HepG2 (cell line): ENCODE results near the gene RHBDD1. TPM values are rescaled to one million over a fixed set of nuclear protein-coding genes. Genes with fewer than 3 reads are reported as not detected.
A peak's percentile ranks its signal among the peaks of the same experiment; 100 is the strongest.

Source experiments
- KDM6A ChIP-seq: IDR thresholded peaks from 2 replicates; pipeline ENCODE4 v1.6.1; 2016; ENCODE audit warnings: low read depth
- MAFF ChIP-seq: IDR thresholded peaks from 2 replicates; pipeline ENCODE4 v1.6.1; 2011; ENCODE audit warnings: low read depth, low read length, improper control_type of control experiment
- MIXL1 ChIP-seq: IDR thresholded peaks from 2 replicates; pipeline ENCODE4 v1.6.1; 2016
- MLLT10 ChIP-seq: sonication (generic); formaldehyde crosslinking; IDR thresholded peaks from 2 replicates; pipeline ENCODE4 v1.4.0; 2020; ENCODE audit warnings: missing genetic modification reagents
- MTF1 ChIP-seq: sonication (generic); formaldehyde crosslinking; IDR thresholded peaks from 2 replicates; pipeline ENCODE4 v1.5.0; 2020; ENCODE audit warnings: missing genetic modification reagents
- NCOR1 ChIP-seq: fragments of 200-600 bp; sonication (generic); IDR thresholded peaks from 2 replicates; pipeline ENCODE4 v1.7.0; 2017; ENCODE audit warnings: antibody characterized with exemption, low read length, borderline replicate concordance
- PITX1 ChIP-seq: sonication (generic); formaldehyde crosslinking; IDR thresholded peaks from 2 replicates; pipeline ENCODE4 v1.5.1; 2020; ENCODE audit warnings: mild to moderate bottlenecking, missing genetic modification reagents
- SUZ12 ChIP-seq: fragments of 150-350 bp; IDR thresholded peaks from 2 replicates; pipeline ENCODE4 v1.6.1; 2014; ENCODE audit warnings: low read depth, low read length
- ZNF225 ChIP-seq: sonication (generic); formaldehyde crosslinking; IDR thresholded peaks from 2 replicates; pipeline ENCODE4 v1.4.0; 2020; ENCODE audit warnings: mild to moderate bottlenecking, missing genetic modification reagents
- ZNF24 ChIP-seq: fragments of 450-650 bp; IDR thresholded peaks from 2 replicates; pipeline ENCODE4 v1.6.1; 2017; ENCODE audit warnings: antibody characterized with exemption, mild to moderate bottlenecking
- ZNF788 ChIP-seq: sonication (generic); formaldehyde crosslinking; IDR thresholded peaks from 2 replicates; pipeline ENCODE4 v1.5.0; 2020; ENCODE audit warnings: mild to moderate bottlenecking, missing genetic modification reagents, borderline replicate concordance
- ZSCAN30 ChIP-seq: sonication (generic); formaldehyde crosslinking; IDR thresholded peaks from 2 replicates; pipeline ENCODE4 v1.5.0; 2020; ENCODE audit warnings: mild to moderate bottlenecking, missing genetic modification reagents
- polyA plus RNA-seq, 8 experiments: library from polyadenylated mRNA; depleted of rRNA in 3 of 8; stranded (reverse) in 7 of 8; unstranded in 1 of 8; fragments of >200 nt; fragmentation: Illumina TruSeq in 4 of 8; extraction: Trizol in 4 of 8; gene quantifications; 2 replicates each; pipeline versions ENCODE4 v1.2.1 to v1.2.3, GENCODE V29; 2011 to 2016; ENCODE audit warnings: low read depth in 4 of 8, missing spikeins in 1 of 8, mixed read lengths in 1 of 8; ENCODE audit not compliant: insufficient read depth in 1 of 8
- total RNA-seq, 5 experiments: library from RNA; depleted of rRNA; stranded (reverse); fragments of >200 nt; fragmentation: Illumina TruSeq; extraction: Trizol; gene quantifications; 2 replicates each; pipeline ENCODE4 v1.2.3, GENCODE V29; 2016; ENCODE audit warnings: low read depth in 1 of 5
- TF ChIP-seq, protein P1 (sequence below): fragments of 450-650 bp; IDR thresholded peaks from 2 replicates; pipeline ENCODE4 v1.6.1; 2017; ENCODE audit warnings: mild to moderate bottlenecking
- TF ChIP-seq, protein P2 (sequence below): IDR thresholded peaks from 2 replicates; pipeline ENCODE4 v1.6.1; 2016; ENCODE audit warnings: control low read depth
- TF ChIP-seq, protein P3 (sequence below): sonication (generic); formaldehyde crosslinking; IDR thresholded peaks from 2 replicates; pipeline ENCODE4 v1.4.0; 2020; ENCODE audit warnings: missing genetic modification reagents
- TF ChIP-seq, protein P4 (sequence below): sonication (generic); formaldehyde crosslinking; IDR thresholded peaks from 2 replicates; pipeline ENCODE4 v1.4.0; 2020; ENCODE audit warnings: missing genetic modification reagents, borderline replicate concordance
- TF ChIP-seq, protein P5 (sequence below): sonication (generic); formaldehyde crosslinking; IDR thresholded peaks from 2 replicates; pipeline ENCODE4 v1.8.1; 2023; ENCODE audit warnings: mild to moderate bottlenecking, missing genetic modification reagents, borderline replicate concordance
- TF ChIP-seq, protein P6 (sequence below): sonication (generic); formaldehyde crosslinking; IDR thresholded peaks from 2 replicates; pipeline ENCODE4 v1.5.1; 2020; ENCODE audit warnings: missing genetic modification reagents, mild to moderate bottlenecking, borderline replicate concordance
- TF ChIP-seq, protein P7 (sequence below): sonication (generic); formaldehyde crosslinking; IDR thresholded peaks from 2 replicates; pipeline ENCODE4 v1.4.0; 2020; ENCODE audit warnings: missing genetic modification reagents, borderline replicate concordance

RHBDD1 gene
- total and polyA plus RNA-seq, 2 of the 13 experiments (the other 11 are each of a cell fraction or from before 2014, with no cell fraction given): 8.2 to 9.5 TPM

DNA sequence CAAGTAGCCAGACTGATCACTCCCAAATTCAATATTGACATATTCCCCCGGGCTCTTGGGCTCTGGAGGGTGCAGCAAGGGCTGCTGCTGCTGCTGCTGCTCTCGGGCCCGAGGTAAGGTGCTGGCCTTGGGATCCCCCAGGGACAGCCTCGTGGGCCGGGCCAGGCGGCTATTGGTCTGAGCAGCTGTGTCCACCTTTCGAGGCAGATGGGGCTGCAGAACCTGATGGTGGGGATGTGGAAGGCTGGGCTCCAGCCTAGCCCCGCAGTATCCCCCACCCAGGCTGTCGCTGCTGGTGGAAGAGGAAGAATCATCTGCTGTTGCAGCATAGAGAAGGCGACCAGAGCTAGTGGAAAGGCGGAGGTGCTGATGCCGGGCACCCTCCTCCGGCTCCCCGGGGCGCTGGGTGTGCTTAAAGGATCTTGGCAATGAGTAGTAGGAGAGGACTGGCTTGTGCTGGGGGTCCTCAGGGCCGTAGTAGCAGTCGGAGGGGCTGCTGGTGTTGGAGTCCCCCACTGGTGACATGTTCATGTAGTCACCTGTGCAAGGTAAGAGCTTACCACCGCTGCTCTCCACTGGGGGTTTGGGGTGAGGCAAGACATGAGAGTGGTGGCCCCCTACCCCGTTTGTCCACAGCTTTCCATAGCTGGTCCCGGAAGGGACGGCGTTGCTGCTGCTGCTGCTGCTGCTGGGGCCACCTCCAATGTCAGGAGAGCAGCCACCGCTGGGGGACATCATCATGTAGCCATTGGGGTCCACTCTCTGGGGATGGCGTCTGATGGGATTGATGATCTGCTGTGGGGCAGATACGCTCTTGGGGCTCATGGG lies 39.6 kb upstream of the RHBDD1 start (continued):
- TF ChIP-seq, protein P1, sequence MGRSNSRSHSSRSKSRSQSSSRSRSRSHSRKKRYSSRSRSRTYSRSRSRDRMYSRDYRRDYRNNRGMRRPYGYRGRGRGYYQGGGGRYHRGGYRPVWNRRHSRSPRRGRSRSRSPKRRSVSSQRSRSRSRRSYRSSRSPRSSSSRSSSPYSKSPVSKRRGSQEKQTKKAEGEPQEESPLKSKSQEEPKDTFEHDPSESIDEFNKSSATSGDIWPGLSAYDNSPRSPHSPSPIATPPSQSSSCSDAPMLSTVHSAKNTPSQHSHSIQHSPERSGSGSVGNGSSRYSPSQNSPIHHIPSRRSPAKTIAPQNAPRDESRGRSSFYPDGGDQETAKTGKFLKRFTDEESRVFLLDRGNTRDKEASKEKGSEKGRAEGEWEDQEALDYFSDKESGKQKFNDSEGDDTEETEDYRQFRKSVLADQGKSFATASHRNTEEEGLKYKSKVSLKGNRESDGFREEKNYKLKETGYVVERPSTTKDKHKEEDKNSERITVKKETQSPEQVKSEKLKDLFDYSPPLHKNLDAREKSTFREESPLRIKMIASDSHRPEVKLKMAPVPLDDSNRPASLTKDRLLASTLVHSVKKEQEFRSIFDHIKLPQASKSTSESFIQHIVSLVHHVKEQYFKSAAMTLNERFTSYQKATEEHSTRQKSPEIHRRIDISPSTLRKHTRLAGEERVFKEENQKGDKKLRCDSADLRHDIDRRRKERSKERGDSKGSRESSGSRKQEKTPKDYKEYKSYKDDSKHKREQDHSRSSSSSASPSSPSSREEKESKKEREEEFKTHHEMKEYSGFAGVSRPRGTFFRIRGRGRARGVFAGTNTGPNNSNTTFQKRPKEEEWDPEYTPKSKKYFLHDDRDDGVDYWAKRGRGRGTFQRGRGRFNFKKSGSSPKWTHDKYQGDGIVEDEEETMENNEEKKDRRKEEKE: no peak
- TF ChIP-seq ZNF24 (no peak), ZNF225 (CRISPR knock-in tag) (no peak), ZSCAN30 (CRISPR knock-in tag) (no peak), MTF1 (CRISPR knock-in tag) (no peak), ZNF788 (peak; percentile 27), MAFF (no peak), MLLT10 (CRISPR knock-in tag) (no peak), PITX1 (CRISPR knock-in tag) (no peak), MIXL1 (CRISPR knock-in tag) (no peak), SUZ12 (no peak), NCOR1 (no peak), KDM6A (CRISPR knock-in tag) (no peak)
- TF ChIP-seq, protein P2, sequence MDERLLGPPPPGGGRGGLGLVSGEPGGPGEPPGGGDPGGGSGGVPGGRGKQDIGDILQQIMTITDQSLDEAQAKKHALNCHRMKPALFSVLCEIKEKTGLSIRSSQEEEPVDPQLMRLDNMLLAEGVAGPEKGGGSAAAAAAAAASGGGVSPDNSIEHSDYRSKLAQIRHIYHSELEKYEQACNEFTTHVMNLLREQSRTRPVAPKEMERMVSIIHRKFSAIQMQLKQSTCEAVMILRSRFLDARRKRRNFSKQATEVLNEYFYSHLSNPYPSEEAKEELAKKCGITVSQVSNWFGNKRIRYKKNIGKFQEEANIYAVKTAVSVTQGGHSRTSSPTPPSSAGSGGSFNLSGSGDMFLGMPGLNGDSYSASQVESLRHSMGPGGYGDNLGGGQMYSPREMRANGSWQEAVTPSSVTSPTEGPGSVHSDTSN: no peak
- TF ChIP-seq, protein P3, sequence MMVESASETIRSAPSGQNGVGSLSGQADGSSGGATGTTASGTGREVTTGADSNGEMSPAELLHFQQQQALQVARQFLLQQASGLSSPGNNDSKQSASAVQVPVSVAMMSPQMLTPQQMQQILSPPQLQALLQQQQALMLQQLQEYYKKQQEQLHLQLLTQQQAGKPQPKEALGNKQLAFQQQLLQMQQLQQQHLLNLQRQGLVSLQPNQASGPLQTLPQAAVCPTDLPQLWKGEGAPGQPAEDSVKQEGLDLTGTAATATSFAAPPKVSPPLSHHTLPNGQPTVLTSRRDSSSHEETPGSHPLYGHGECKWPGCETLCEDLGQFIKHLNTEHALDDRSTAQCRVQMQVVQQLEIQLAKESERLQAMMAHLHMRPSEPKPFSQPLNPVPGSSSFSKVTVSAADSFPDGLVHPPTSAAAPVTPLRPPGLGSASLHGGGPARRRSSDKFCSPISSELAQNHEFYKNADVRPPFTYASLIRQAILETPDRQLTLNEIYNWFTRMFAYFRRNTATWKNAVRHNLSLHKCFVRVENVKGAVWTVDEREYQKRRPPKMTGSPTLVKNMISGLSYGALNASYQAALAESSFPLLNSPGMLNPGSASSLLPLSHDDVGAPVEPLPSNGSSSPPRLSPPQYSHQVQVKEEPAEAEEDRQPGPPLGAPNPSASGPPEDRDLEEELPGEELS: no peak
- TF ChIP-seq, protein P4, sequence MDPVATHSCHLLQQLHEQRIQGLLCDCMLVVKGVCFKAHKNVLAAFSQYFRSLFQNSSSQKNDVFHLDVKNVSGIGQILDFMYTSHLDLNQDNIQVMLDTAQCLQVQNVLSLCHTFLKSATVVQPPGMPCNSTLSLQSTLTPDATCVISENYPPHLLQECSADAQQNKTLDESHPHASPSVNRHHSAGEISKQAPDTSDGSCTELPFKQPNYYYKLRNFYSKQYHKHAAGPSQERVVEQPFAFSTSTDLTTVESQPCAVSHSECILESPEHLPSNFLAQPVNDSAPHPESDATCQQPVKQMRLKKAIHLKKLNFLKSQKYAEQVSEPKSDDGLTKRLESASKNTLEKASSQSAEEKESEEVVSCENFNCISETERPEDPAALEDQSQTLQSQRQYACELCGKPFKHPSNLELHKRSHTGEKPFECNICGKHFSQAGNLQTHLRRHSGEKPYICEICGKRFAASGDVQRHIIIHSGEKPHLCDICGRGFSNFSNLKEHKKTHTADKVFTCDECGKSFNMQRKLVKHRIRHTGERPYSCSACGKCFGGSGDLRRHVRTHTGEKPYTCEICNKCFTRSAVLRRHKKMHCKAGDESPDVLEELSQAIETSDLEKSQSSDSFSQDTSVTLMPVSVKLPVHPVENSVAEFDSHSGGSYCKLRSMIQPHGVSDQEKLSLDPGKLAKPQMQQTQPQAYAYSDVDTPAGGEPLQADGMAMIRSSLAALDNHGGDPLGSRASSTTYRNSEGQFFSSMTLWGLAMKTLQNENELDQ (CRISPR knock-in tag): no peak
- TF ChIP-seq, protein P5, sequence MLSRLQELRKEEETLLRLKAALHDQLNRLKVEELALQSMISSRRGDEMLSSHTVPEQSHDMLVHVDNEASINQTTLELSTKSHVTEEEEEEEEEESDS (CRISPR knock-in tag): no peak
- TF ChIP-seq, protein P6, sequence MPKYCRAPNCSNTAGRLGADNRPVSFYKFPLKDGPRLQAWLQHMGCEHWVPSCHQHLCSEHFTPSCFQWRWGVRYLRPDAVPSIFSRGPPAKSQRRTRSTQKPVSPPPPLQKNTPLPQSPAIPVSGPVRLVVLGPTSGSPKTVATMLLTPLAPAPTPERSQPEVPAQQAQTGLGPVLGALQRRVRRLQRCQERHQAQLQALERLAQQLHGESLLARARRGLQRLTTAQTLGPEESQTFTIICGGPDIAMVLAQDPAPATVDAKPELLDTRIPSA (CRISPR knock-in tag): no peak
- TF ChIP-seq, protein P7, sequence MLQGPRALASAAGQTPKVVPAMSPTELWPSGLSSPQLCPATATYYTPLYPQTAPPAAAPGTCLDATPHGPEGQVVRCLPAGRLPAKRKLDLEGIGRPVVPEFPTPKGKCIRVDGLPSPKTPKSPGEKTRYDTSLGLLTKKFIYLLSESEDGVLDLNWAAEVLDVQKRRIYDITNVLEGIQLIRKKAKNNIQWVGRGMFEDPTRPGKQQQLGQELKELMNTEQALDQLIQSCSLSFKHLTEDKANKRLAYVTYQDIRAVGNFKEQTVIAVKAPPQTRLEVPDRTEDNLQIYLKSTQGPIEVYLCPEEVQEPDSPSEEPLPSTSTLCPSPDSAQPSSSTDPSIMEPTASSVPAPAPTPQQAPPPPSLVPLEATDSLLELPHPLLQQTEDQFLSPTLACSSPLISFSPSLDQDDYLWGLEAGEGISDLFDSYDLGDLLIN (CRISPR knock-in tag): no peak
